Stimulated activated naive CD4-positive, alpha-beta T cell (primary cell): Measurements from ENCODE around the gene GALNT11.
"Not testable (repeated sequence)": the region's sequence is repeated elsewhere in the genome, so short reads cannot be mapped to it uniquely, and the experiment has no call there.

ENCODE experiments used
- DNase-seq, 6 experiments: peaks; one replicate each; lab custom pipeline; 2025; lab: John Stamatoyannopoulos, UW

The GALNT11 gene

GRCh38 chr7:152075379-152075778, 49.9 kb downstream of the GALNT11 start:
- DNase-seq = not testable (repeated sequence)

GRCh38 chr7:152076324-152076821, 50.9 kb downstream of the GALNT11 start:
- peak in 3 of 6 experiments; percentile 3 to 12 (median 8) for DNase-seq

- DNase-seq = no peak
These were observed 51.8 kb downstream of the GALNT11 start for GRCh38 chr7:152076940-152077933.

GRCh38 chr7:152078025-152078424, 52.6 kb downstream of the GALNT11 start:
- DNase-seq = no peak

- DNase-seq = no peak
These were observed 53.3 kb downstream of the GALNT11 start for GRCh38 chr7:152078786-152079185.

GRCh38 chr7:152081088-152081487, 55.6 kb downstream of the GALNT11 start:
- no peak for DNase-seq

- DNase-seq = not testable (repeated sequence)
These were observed 56.7 kb downstream of the GALNT11 start for GRCh38 chr7:152082073-152082721.

GRCh38 chr7:152085131-152085530, 59.7 kb downstream of the GALNT11 start:
- DNase-seq = no peak

GRCh38 chr7:152086513-152086912, 61.0 kb downstream of the GALNT11 start:
- no peak for DNase-seq

GRCh38 chr7:152089183-152089582, 63.7 kb downstream of the GALNT11 start:
- no peak for DNase-seq

- no peak for DNase-seq
These were observed 65.3 kb downstream of the GALNT11 start for GRCh38 chr7:152090747-152091146.

- no peak for DNase-seq
These were observed 68.2 kb downstream of the GALNT11 start for GRCh38 chr7:152093717-152094116.

GRCh38 chr7:152095771-152096170, 70.3 kb downstream of the GALNT11 start:
- DNase-seq = no peak

- DNase-seq = no peak
These were observed 71.9 kb downstream of the GALNT11 start for GRCh38 chr7:152097330-152097729.

GRCh38 chr7:152103066-152103465, 77.6 kb downstream of the GALNT11 start:
- DNase-seq = no peak

GRCh38 chr7:152103691-152104090, 78.2 kb downstream of the GALNT11 start:
- DNase-seq = no peak

- DNase-seq = no peak
These were observed 79.7 kb downstream of the GALNT11 start for GRCh38 chr7:152105205-152105604.

GRCh38 chr7:152106990-152107389, 81.5 kb downstream of the GALNT11 start:
- DNase-seq = no peak

- no peak for DNase-seq
These were observed 82.5 kb downstream of the GALNT11 start for GRCh38 chr7:152107945-152108344.

- no peak for DNase-seq
These were observed 82.9 kb downstream of the GALNT11 start for GRCh38 chr7:152108359-152108758.

GRCh38 chr7:152112829-152113228, 87.4 kb downstream of the GALNT11 start:
- DNase-seq = no peak

GRCh38 chr7:152115021-152115718, 89.7 kb downstream of the GALNT11 start:
- no peak for DNase-seq
